DND-41 (cell line): ENCODE measurements around the gene WLS.

Experiments
- CTCF ChIP-seq: IDR thresholded peaks from 2 replicates; pipeline ENCODE4 v1.5.1; 2012; ENCODE audit warnings: borderline replicate concordance, low read length, moderate library complexity, mild to moderate bottlenecking; ENCODE audit not compliant: poor library complexity, severe bottlenecking; ENCODE audit errors: extremely low read depth
- EZH2 ChIP-seq: IDR thresholded peaks from 3 replicates; pipeline ENCODE4 v1.6.1; 2012; ENCODE audit warnings: borderline replicate concordance, low read depth, mild to moderate bottlenecking, moderate library complexity, low read length, inconsistent platforms; ENCODE audit not compliant: severe bottlenecking

- no peak for TF ChIP-seq CTCF
- TF ChIP-seq EZH2 = no peak
Observed at GRCh38 chr1:68221980-68222373, 10.3 kb downstream of the WLS start.
